ENCODE measurements around the gene CTBP2.
"Not testable (repeated sequence)": the region's sequence is repeated elsewhere in the genome, so short reads cannot be mapped to it uniquely, and the experiment has no call there.

The CTBP2 gene

GRCh38 chr10:125158601-125159485 is 1.5 kb downstream of the CTBP2 start:
- DNase-seq: no peak

- no peak for DNase-seq
Measured at GRCh38 chr10:125158275-125158600, 2.1 kb downstream of the CTBP2 start.

- DNase-seq: no peak
Measured at GRCh38 chr10:125157505-125157904, 2.9 kb downstream of the CTBP2 start.

GRCh38 chr10:125156739-125157480 is 3.5 kb downstream of the CTBP2 start:
- DNase-seq: no peak

GRCh38 chr10:125156196-125156595 is 4.2 kb downstream of the CTBP2 start:
- DNase-seq: no peak

GRCh38 chr10:125155101-125155500 is 5.3 kb downstream of the CTBP2 start:
- no peak for DNase-seq

- no peak for DNase-seq
Measured at GRCh38 chr10:125154529-125154928, 5.8 kb downstream of the CTBP2 start.

GRCh38 chr10:125153703-125154490 is 6.5 kb downstream of the CTBP2 start:
- no peak for DNase-seq

GRCh38 chr10:125152450-125153368 is 7.7 kb downstream of the CTBP2 start:
- no peak for DNase-seq

- no peak for DNase-seq
Measured at GRCh38 chr10:125151553-125152449, 8.6 kb downstream of the CTBP2 start.

- DNase-seq: no peak
Measured at GRCh38 chr10:125151170-125151552, 9.2 kb downstream of the CTBP2 start.

- DNase-seq: not testable (repeated sequence)
Measured at GRCh38 chr10:125150376-125151083, 9.8 kb downstream of the CTBP2 start.

GRCh38 chr10:125149680-125150047 is 10.7 kb downstream of the CTBP2 start:
- no peak for DNase-seq

GRCh38 chr10:125149036-125149679 is 11.2 kb downstream of the CTBP2 start:
- no peak for DNase-seq

- DNase-seq: no peak
Measured at GRCh38 chr10:125148528-125148927, 11.8 kb downstream of the CTBP2 start.

- no peak for DNase-seq
Measured at GRCh38 chr10:125147971-125148439, 12.4 kb downstream of the CTBP2 start.

- DNase-seq: no peak
Measured at GRCh38 chr10:125146791-125147579, 13.4 kb downstream of the CTBP2 start.

- DNase-seq: no peak
Measured at GRCh38 chr10:125145636-125146035, 14.7 kb downstream of the CTBP2 start.
